Measurements from ENCODE around the gene PRM1.

PRM1 gene

DNA sequence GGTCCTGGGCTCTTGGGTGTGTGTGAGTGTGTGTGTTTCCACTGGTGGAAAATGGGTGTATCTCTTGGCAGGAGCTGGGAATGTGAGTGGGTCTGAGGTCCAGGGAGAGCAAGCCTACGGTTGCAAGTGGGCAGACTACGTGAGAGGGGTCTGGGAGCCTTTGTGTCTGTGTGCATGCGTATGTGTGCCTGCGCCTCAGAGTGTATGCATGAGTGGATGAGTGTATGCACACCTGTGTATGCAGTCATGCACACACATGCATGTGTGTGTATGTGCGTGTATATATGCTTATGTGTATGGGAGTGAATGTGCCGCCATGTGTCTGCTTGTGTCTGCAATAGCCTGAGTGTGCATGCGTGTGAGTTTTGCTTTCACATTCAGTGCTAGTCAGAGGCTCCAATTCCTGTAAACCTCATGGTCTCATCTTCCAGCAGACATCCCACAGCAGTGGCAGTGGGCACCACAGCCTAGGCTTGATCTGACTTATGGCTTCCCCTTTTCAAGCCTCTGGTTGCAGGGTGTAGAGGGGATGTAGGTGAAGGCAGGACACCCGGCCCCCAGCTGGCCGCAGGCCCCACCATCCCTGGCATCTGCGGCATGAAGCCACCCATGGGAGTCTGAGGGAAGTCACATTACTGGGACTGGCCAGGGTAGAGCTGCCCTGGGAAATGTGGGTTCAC is 44.4 kb upstream of the PRM1 start:
- Histone ChIP-seq H3K9me3 (ENCODE audit: control insufficient read depth in 2 of 2, low read length in 2 of 2) (no peaks in the 10 kb centered on the region), H3K36me3 (ENCODE audit: control insufficient read depth in 2 of 2, insufficient read depth in 2 of 2, low read length in 2 of 2) (no peaks in the 10 kb centered on the region), H3K27me3 (ENCODE audit: control insufficient read depth in 2 of 2, insufficient read depth in 2 of 2, low read length in 2 of 2) (no peaks in the 10 kb centered on the region), H3K9ac (ENCODE audit: low read depth in 1 of 2, low read length in 2 of 2) (no peak overlapping the region), H3K4me1 (ENCODE audit: control insufficient read depth in 2 of 2, insufficient read depth in 2 of 2, low read length in 2 of 2) (peaks cover 7 to 12% of the 10 kb centered on the region in 2 donors), H3K27ac (ENCODE audit: low read depth in 2 of 2, low read length in 2 of 2) (peak overlapping the region in 1 of 2 donors; percentile 38), H3K4me3 (ENCODE audit: low read length in 2 of 2) (no peak overlapping the region)

DNA sequence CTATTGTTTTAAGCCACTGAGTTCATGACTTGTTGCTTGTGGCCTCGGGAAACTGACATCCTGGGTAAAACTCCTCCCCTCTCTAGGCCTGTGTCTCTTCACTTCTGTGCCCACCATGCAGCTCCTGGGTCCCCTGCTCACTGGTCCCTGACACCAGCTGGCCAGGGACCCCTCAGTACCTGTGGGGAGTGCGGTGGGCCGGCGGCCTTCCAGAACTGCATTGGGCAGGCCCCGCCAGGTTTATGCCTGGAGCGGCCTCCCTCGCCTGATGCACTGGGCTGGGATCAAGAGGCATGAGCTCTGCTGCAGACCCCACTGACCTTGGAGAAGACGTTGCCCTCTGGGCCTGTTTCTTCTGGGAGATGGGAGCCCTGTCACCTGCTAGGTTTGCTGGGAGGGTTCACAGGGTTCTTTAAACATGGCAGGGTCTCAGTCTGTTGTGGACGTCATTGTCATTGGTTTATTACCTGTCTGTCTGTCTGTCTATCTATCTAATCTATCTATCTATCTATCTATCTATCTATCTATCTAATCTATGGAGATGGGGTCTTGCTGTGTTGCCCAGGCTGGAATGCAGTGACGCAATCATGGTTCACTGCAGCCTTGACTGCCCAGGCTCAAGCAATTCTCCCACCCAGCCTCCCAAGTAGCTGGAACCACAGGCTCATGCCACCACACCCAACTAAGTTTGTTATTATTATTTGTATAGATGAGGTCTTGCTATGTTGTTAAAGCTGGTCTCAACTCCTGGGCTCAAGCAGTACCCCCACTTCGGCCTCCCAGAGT is 42.6 kb upstream of the PRM1 start:
- H3K9me3 ChIP-seq (ENCODE audit: control insufficient read depth in 2 of 2, low read length in 2 of 2): no peaks in the 10 kb centered on the region
- peaks cover 7 to 11% of the 10 kb centered on the region in 2 donors for H3K4me1 ChIP-seq (ENCODE audit: control insufficient read depth in 2 of 2, insufficient read depth in 2 of 2, low read length in 2 of 2)
- no peaks in the 10 kb centered on the region for H3K27me3 ChIP-seq (ENCODE audit: control insufficient read depth in 2 of 2, insufficient read depth in 2 of 2, low read length in 2 of 2)
- no peak overlapping the region for H3K4me3 ChIP-seq (ENCODE audit: low read length in 2 of 2)
- H3K9ac ChIP-seq (ENCODE audit: low read depth in 1 of 2, low read length in 2 of 2): no peak overlapping the region
- no peak overlapping the region for H3K27ac ChIP-seq (ENCODE audit: low read depth in 2 of 2, low read length in 2 of 2)
- H3K36me3 ChIP-seq (ENCODE audit: control insufficient read depth in 2 of 2, insufficient read depth in 2 of 2, low read length in 2 of 2): no peaks in the 10 kb centered on the region

DNA sequence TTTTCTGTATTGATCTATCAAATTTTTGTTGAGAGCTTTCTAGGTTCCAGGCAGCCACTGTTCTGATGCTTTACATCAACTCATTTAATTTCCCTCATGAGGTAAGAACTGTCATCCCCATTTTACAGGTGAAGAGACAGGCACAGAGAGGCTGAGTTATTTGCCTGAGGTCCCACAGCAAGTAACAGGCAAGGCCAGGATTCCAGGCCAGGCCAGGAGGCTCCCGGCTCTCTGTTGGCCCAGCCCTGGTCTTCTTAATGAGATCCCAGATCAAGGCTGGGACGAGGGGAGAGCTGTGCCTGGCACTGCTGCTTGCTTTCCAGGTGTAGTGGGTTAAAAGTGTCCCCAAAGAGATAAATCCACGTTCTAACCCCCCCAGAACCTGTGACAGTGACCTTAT is 41.7 kb upstream of the PRM1 start:
- H3K4me1 ChIP-seq (ENCODE audit: control insufficient read depth in 2 of 2, insufficient read depth in 2 of 2, low read length in 2 of 2): peaks cover under 1 to 5% of the 10 kb centered on the region in 2 donors
- H3K9me3 ChIP-seq (ENCODE audit: control insufficient read depth in 2 of 2, low read length in 2 of 2): no peaks in the 10 kb centered on the region
- no peaks in the 10 kb centered on the region for H3K36me3 ChIP-seq (ENCODE audit: control insufficient read depth in 2 of 2, insufficient read depth in 2 of 2, low read length in 2 of 2)
- H3K4me3 ChIP-seq (ENCODE audit: low read length in 2 of 2): no peak overlapping the region
- H3K27me3 ChIP-seq (ENCODE audit: control insufficient read depth in 2 of 2, insufficient read depth in 2 of 2, low read length in 2 of 2): no peaks in the 10 kb centered on the region
- H3K27ac ChIP-seq (ENCODE audit: low read depth in 2 of 2, low read length in 2 of 2): no peak overlapping the region
- no peak overlapping the region for H3K9ac ChIP-seq (ENCODE audit: low read depth in 1 of 2, low read length in 2 of 2)

DNA sequence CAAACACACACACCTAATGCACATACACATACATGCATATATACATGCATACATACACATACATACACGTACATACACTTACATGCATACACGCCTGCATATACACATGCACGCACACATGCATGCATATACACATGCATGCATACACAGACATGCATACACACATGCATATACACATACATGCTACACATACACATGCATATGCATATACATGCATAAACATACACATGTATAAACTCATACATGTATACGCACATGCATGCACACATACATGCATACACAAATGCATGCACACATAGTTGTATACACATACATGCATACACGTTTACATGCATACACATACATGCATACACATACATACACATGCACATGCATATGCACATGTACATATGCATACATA is 40.5 kb upstream of the PRM1 start:
- H3K27me3 ChIP-seq (ENCODE audit: control insufficient read depth in 2 of 2, insufficient read depth in 2 of 2, low read length in 2 of 2): no peaks in the 10 kb centered on the region
- H3K36me3 ChIP-seq (ENCODE audit: control insufficient read depth in 2 of 2, insufficient read depth in 2 of 2, low read length in 2 of 2): no peaks in the 10 kb centered on the region
- no peak overlapping the region for H3K9ac ChIP-seq (ENCODE audit: low read depth in 1 of 2, low read length in 2 of 2)

DNA sequence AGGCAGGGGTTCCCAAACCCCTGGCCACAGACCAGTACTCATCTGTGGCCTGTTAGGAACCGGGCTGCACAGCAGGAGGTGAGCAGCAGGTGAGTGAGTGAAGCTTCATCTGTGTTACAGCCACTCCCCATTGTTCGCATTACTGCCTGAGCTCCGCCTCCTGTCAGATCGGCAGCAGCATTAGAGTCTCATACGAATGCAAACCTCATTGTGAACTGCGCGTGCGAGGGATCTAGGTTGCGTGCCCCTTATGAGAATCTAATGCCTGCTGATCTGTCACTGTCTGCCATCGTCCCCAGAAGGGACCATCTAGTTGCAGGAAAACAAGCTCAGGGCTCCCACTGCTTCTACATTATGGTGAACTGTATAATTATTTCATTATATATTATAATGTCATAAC is 39.0 kb upstream of the PRM1 start:
- Histone ChIP-seq H3K4me3 (ENCODE audit: low read length in 2 of 2) (no peak overlapping the region), H3K4me1 (ENCODE audit: control insufficient read depth in 2 of 2, insufficient read depth in 2 of 2, low read length in 2 of 2) (no peaks in the 10 kb centered on the region), H3K9ac (ENCODE audit: low read depth in 1 of 2, low read length in 2 of 2) (no peak overlapping the region), H3K27me3 (ENCODE audit: control insufficient read depth in 2 of 2, insufficient read depth in 2 of 2, low read length in 2 of 2) (no peaks in the 10 kb centered on the region), H3K36me3 (ENCODE audit: control insufficient read depth in 2 of 2, insufficient read depth in 2 of 2, low read length in 2 of 2) (no peaks in the 10 kb centered on the region), H3K9me3 (ENCODE audit: control insufficient read depth in 2 of 2, low read length in 2 of 2) (no peaks in the 10 kb centered on the region), H3K27ac (ENCODE audit: low read depth in 2 of 2, low read length in 2 of 2) (no peak overlapping the region)

More for the DNA sequence above, 40.5 kb upstream of the PRM1 start:
- H3K4me3 ChIP-seq (ENCODE audit: low read length in 2 of 2): no peak overlapping the region
- no peaks in the 10 kb centered on the region for H3K9me3 ChIP-seq (ENCODE audit: control insufficient read depth in 2 of 2, low read length in 2 of 2)
- H3K4me1 ChIP-seq (ENCODE audit: control insufficient read depth in 2 of 2, insufficient read depth in 2 of 2, low read length in 2 of 2): peaks cover 0 to 5% of the 10 kb centered on the region in 2 donors
- no peak overlapping the region for H3K27ac ChIP-seq (ENCODE audit: low read depth in 2 of 2, low read length in 2 of 2)

DNA sequence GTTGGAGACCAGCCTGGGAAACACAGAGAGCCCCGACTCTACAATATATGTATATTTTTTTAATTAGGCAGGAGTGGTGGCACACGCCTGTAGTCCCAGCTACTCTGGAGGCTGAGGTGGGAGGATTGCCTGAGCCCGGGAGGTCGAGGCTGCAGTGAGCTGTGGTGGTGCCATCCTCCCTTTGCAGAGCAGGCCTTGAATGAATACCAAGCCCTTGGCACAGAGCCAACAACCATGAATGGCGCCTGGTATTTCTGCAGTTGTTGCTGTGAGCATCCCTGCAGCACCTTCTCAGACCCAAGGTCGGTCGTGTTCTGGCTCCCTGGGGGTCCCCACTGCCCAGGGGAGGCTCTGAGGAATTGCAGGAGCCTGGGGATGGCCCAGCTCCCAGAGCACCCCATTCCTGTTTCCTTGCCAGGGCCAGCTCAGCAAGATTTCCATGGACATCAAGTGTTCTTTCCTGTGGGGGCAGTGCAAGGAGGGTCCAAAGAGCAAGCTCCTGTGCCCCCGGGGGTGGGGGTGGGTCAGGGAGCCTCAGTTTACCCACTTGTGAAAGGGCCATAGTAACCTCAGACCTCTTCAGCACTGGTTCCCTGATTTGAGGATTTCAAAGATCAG is 38.5 kb upstream of the PRM1 start:
- Histone ChIP-seq H3K27ac (ENCODE audit: low read depth in 2 of 2, low read length in 2 of 2) (no peak overlapping the region), H3K9ac (ENCODE audit: low read depth in 1 of 2, low read length in 2 of 2) (no peak overlapping the region), H3K27me3 (ENCODE audit: control insufficient read depth in 2 of 2, insufficient read depth in 2 of 2, low read length in 2 of 2) (no peaks in the 10 kb centered on the region), H3K9me3 (ENCODE audit: control insufficient read depth in 2 of 2, low read length in 2 of 2) (no peaks in the 10 kb centered on the region), H3K4me1 (ENCODE audit: control insufficient read depth in 2 of 2, insufficient read depth in 2 of 2, low read length in 2 of 2) (no peaks in the 10 kb centered on the region), H3K36me3 (ENCODE audit: control insufficient read depth in 2 of 2, insufficient read depth in 2 of 2, low read length in 2 of 2) (no peaks in the 10 kb centered on the region), H3K4me3 (ENCODE audit: low read length in 2 of 2) (no peak overlapping the region)

DNA sequence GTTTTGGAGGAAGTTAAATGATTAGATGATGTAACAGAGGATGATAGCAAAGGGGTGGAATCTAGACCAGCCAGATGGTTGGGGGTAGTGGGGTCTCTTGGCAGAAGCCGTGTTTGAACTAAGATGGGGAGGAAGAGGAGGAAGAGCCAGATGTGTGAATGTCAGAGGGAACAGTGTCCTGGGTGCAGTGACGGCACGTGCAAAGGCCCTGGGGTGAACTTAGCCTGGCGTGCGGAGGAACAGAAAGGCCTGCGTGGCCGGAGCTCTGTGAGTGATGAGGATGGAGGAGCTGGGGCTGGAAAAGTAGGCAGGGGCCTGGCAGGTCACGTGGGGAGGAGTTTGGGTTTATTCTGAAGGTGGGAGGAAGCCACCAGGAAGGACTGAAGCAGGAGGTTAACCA is 37.7 kb upstream of the PRM1 start:
- H3K27ac ChIP-seq (ENCODE audit: low read depth in 2 of 2, low read length in 2 of 2): no peak overlapping the region
- H3K36me3 ChIP-seq (ENCODE audit: control insufficient read depth in 2 of 2, insufficient read depth in 2 of 2, low read length in 2 of 2): no peaks in the 10 kb centered on the region
- no peaks in the 10 kb centered on the region for H3K4me1 ChIP-seq (ENCODE audit: control insufficient read depth in 2 of 2, insufficient read depth in 2 of 2, low read length in 2 of 2)
- H3K9me3 ChIP-seq (ENCODE audit: control insufficient read depth in 2 of 2, low read length in 2 of 2): no peaks in the 10 kb centered on the region
- H3K4me3 ChIP-seq (ENCODE audit: low read length in 2 of 2): no peak overlapping the region
- no peaks in the 10 kb centered on the region for H3K27me3 ChIP-seq (ENCODE audit: control insufficient read depth in 2 of 2, insufficient read depth in 2 of 2, low read length in 2 of 2)
- no peak overlapping the region for H3K9ac ChIP-seq (ENCODE audit: low read depth in 1 of 2, low read length in 2 of 2)

DNA sequence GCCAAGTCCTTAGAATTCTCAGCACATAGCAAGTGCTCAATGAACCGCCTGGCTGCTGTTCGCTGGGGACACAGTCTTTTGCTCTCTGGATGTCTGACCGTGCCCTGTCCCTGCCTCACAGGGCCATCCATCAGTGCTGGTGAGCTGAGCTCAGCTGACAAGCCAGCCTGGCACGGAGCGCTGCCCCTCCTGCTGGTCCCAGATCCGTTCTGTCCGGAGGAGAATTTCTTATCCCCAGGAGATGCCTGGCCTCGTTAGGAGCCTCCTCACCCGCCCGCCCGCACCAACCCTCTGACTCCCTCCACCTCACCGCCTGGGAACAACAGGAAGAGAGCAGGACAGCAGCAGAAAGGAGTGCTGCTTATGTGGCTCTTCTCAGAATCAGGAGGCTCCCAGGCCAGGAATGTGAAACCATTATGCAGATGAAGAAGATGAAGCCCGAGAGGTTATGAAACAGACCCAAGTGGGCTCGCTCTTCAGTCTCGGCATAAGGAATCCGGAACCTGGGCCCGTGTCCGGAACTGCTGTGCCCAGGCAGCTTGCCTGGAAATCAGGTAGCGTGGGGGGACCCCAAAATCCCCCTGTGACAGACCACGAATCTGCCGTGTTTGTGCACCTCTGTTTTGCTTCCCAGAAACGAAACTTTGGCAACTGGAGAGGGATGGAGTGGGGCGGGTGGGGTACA is 35.3 kb upstream of the PRM1 start:
- H3K27ac ChIP-seq (ENCODE audit: low read depth in 2 of 2, low read length in 2 of 2): no peak overlapping the region
- no peaks in the 10 kb centered on the region for H3K27me3 ChIP-seq (ENCODE audit: control insufficient read depth in 2 of 2, insufficient read depth in 2 of 2, low read length in 2 of 2)
- H3K36me3 ChIP-seq (ENCODE audit: control insufficient read depth in 2 of 2, insufficient read depth in 2 of 2, low read length in 2 of 2): no peaks in the 10 kb centered on the region
- no peak overlapping the region for H3K4me3 ChIP-seq (ENCODE audit: low read length in 2 of 2)
- peaks cover 4 to 13% of the 10 kb centered on the region in 2 donors for H3K4me1 ChIP-seq (ENCODE audit: control insufficient read depth in 2 of 2, insufficient read depth in 2 of 2, low read length in 2 of 2)
- no peak overlapping the region for H3K9ac ChIP-seq (ENCODE audit: low read depth in 1 of 2, low read length in 2 of 2)
- no peaks in the 10 kb centered on the region for H3K9me3 ChIP-seq (ENCODE audit: control insufficient read depth in 2 of 2, low read length in 2 of 2)

DNA sequence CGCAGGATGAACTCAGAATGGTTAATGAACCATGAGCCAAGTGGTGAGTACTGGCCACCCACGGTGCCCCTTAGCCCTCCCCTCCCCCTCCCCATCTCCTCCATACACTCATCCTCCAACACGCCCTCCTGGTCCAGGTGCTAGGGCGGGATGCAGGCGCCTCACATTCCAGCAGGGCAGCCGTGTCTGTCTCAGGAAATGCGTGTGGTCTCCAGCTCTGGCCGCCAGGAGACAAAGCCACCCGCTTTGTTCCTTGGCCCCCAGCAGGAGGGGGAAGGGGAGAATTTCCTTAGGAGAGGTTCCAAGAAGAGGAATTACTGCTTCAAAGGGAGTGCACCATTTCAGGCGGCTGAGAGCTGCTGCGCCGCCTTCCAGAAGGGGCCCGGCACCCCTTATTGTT is 34.4 kb upstream of the PRM1 start:
- peaks cover 9 to 13% of the 10 kb centered on the region in 2 donors for H3K4me1 ChIP-seq (ENCODE audit: control insufficient read depth in 2 of 2, insufficient read depth in 2 of 2, low read length in 2 of 2)
- H3K4me3 ChIP-seq (ENCODE audit: low read length in 2 of 2): no peak overlapping the region
- H3K9me3 ChIP-seq (ENCODE audit: control insufficient read depth in 2 of 2, low read length in 2 of 2): no peaks in the 10 kb centered on the region
- H3K9ac ChIP-seq (ENCODE audit: low read depth in 1 of 2, low read length in 2 of 2): no peak overlapping the region
- H3K36me3 ChIP-seq (ENCODE audit: control insufficient read depth in 2 of 2, insufficient read depth in 2 of 2, low read length in 2 of 2): no peaks in the 10 kb centered on the region
- H3K27me3 ChIP-seq (ENCODE audit: control insufficient read depth in 2 of 2, insufficient read depth in 2 of 2, low read length in 2 of 2): no peaks in the 10 kb centered on the region
- H3K27ac ChIP-seq (ENCODE audit: low read depth in 2 of 2, low read length in 2 of 2): no peak overlapping the region
